BLaER1 (cell line): ENCODE results near the gene EAF1.
"Not testable (repeated sequence)": the region's sequence is repeated elsewhere in the genome, so short reads cannot be mapped to it uniquely, and the experiment has no call there.

Source experiments
- H3K27ac ChIP-seq: shearing (Covaris generic); formaldehyde crosslinking; 2 replicates; pipeline ENCODE4 v1.8.1; 2022
- H3K27me3 ChIP-seq: shearing (Covaris generic); formaldehyde crosslinking; 2 replicates; pipeline ENCODE4 v1.8.1; 2022
- H3K36me3 ChIP-seq: shearing (Covaris generic); formaldehyde crosslinking; 2 replicates; pipeline ENCODE4 v1.8.1; 2022
- H3K4me1 ChIP-seq: shearing (Covaris generic); formaldehyde crosslinking; 2 replicates; pipeline ENCODE4 v1.8.1; 2022
- H3K4me2 ChIP-seq: shearing (Covaris generic); formaldehyde crosslinking; 2 replicates; pipeline ENCODE4 v1.8.1; 2022
- H3K4me3 ChIP-seq: shearing (Covaris generic); formaldehyde crosslinking; 2 replicates; pipeline ENCODE4 v1.8.1; 2022
- H3K9ac ChIP-seq: shearing (Covaris generic); formaldehyde crosslinking; 2 replicates; pipeline ENCODE4 v1.8.1; 2022
- H3K9me3 ChIP-seq: shearing (Covaris generic); formaldehyde crosslinking; 2 replicates; pipeline ENCODE4 v1.8.1; 2022
- H4K20me1 ChIP-seq: shearing (Covaris generic); formaldehyde crosslinking; 2 replicates; pipeline ENCODE4 v1.8.1; 2022
- Cebpa-rat ChIP-seq: shearing (Covaris generic); IDR thresholded peaks from 2 replicates; pipeline ENCODE4 v1.8.1; 2022

EAF1 gene

DNA sequence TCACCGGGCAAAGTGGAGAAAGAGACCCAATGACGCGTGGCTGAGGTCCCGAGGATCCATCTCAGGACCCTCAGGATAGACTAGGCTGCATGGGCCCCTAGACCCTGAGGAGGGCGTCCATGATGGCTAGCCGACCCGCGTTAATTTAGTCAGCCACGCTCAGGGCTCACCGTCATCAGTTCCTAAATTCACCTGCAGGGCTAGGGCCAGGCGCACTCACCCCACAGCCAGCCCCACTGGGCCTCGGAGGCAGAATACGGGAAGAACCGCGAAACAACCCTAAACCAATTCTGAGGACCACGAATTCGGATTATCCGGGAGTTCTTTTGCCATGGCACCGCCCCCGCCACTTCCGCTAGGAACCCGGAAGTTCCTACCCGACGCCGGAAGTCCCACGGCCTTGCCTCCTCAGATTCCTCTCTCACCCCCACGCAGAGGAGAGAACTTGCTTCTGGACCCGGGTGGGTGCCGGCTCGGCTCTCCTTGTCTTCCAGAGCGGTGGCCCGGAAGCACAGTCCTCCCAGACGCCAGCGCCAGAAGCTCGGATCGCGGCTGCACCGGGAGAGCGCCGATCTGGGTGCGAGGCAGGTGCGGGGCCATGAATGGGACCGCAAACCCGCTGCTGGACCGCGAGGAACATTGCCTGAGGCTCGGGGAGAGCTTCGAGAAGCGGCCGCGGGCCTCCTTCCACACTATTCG is at the start of gene EAF1, which contains the start of gene METTL6:
Gene EAF1, plus strand, starts transcription at position 417 of the 699 bp plus-strand sequence. Its CDS starts 182 bp downstream, at position 599.
Gene METTL6, minus strand, starts transcription at position 363 of the 699 bp plus-strand sequence. CDS start 1,033 bp downstream, outside the sequence.
- peaks cover 53% of the 10 kb centered on the region for H3K36me3 ChIP-seq
- peaks cover 45% of the 10 kb centered on the region for H3K4me1 ChIP-seq
- peaks cover 40% of the 10 kb centered on the region for H4K20me1 ChIP-seq
- no peaks in the 10 kb centered on the region for H3K9me3 ChIP-seq
- H3K4me2 ChIP-seq, result peak within 1 kb of the TSS; percentile 95
- peak within 1 kb of the TSS; percentile 95 for H3K9ac ChIP-seq
- peak within 1 kb of the TSS; percentile 93 for H3K4me3 ChIP-seq
- H3K27ac ChIP-seq, result peak within 1 kb of the TSS; percentile 87
- TF ChIP-seq Cebpa-rat, result no peak
- H3K27me3 ChIP-seq, result no peaks in the 10 kb centered on the region

DNA sequence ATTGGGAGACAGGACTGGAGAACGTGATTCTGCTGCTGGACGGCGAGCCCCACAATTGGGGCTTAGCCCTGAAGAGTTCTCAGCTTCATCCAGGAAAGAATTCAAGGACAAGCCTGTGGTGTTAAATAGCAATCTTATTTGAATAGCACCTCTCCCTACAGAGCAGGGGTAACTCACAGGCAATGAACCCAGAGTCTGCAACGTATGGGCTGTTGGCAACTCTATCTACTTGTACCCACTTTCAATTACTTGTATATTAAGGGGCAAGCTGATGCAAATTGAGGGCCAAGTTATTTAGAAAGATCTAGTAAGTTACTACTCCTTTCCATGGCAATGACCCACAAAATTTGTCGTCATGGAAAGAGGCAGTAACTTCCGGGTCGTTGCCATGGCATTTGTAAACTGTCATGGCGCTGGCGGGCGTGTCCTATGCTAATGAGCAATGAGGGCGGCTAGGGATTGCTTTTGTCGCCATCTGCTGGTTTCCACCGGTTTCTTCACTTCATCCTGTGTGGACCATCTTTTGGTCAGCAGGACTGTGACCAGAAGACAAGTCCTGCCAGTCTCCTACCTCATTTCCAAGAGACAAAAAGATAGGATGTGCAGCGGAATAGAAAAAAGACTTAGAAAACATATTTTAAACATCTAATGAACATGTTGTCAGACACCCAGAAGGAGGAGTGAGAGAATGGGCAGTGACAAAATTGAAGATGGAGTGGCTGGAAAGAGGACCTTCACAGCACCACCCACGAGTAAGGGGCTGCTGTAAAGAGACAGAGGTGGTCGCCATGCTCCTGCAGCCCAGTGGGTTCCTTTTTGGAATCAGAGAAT is 49.2 kb upstream of the EAF1 start:
- H3K4me1 ChIP-seq, result no peaks in the 10 kb centered on the region
- no peak overlapping the region for H3K4me3 ChIP-seq
- H3K27me3 ChIP-seq, result no peaks in the 10 kb centered on the region
- no peak overlapping the region; the same call in 1 of the 2 replicates for H3K4me2 ChIP-seq
- no peaks in the 10 kb centered on the region for H4K20me1 ChIP-seq
- no peaks in the 10 kb centered on the region for H3K36me3 ChIP-seq
- no peak overlapping the region for H3K27ac ChIP-seq
- no peak overlapping the region for H3K9ac ChIP-seq
- TF ChIP-seq Cebpa-rat, result no peak
- H3K9me3 ChIP-seq, result no peaks in the 10 kb centered on the region

DNA sequence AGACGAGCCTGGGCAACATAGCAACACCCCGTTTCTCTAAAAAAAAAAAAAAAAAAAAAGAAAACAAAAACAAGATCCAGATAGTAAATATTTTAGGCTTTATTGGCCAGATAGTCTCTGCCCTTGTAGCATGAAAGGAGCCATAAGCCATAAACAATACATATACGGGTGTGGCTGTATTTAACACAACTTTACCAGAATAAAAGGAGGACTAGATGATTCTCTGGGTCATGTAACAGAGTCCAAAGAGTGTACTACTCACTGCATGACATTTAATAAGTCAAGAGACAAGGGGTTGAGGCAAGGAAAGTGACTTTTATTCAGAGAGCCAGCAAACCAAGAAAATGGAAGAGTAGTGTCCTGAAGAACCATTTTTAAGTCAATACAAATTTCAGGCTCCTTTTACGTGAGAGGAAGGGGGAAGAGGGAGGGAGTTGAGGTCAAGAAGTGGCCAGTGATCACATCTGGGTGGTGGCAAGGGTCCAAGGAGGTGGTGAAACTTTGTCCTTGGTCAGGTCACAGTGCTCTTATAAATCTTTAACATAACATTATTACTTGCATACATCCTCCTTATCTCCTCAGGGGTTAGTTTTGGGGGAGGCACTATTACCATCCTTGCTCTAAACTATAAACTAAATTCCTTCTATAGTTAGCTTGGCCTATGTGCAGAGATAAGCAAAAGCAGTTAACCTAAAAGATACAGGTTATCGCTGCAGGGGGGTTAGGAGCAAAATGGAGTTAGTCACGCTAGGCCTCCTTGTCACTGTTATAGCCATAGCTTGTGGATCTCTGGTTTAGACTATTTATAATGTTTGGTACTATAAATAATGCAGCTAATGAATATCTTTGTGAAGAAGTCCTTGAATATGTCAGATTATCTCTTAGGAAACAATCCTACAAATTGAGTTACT is 46.2 kb upstream of the EAF1 start:
- Histone ChIP-seq H3K9me3 (peaks cover 7% of the 10 kb centered on the region), H3K4me2 (no peak overlapping the region), H3K27ac (no peak overlapping the region), H3K4me3 (no peak overlapping the region), H4K20me1 (no peaks in the 10 kb centered on the region), H3K36me3 (no peaks in the 10 kb centered on the region), H3K4me1 (peaks cover 16% of the 10 kb centered on the region), H3K27me3 (no peaks in the 10 kb centered on the region), H3K9ac (no peak overlapping the region)
- no peak for TF ChIP-seq Cebpa-rat

DNA sequence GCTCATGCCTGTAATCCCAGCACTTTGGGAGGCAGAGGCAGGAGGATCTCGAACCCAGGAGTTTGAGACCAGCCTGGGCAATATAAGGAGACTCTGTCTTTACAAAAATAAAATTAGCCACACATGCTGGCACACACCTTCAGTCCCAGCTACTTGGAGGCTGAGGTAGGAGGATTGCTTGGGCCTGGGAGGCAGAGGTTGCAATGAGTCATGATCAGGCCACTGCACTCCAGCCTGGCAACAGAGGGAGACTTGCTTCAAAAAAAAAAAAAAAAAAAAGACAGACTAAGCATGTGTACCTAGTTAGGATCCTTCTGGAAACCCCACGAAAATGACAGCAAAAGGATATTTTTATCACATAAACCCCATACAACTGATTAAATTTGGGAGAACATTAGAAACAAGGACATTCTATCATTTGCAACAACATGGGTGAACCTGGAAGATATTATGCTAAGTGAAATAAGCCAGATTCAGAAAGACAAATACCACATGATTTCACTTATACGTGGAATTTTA is 44.9 kb upstream of the EAF1 start:
- Histone ChIP-seq H3K4me1 (peaks cover 16% of the 10 kb centered on the region), H3K4me3 (no peak overlapping the region), H3K27ac (no peak overlapping the region), H3K27me3 (no peaks in the 10 kb centered on the region), H3K9me3 (peaks cover 15% of the 10 kb centered on the region), H3K4me2 (no peak overlapping the region), H3K9ac (no peak overlapping the region), H3K36me3 (no peaks in the 10 kb centered on the region), H4K20me1 (no peaks in the 10 kb centered on the region)
- TF ChIP-seq Cebpa-rat, result no peak

DNA sequence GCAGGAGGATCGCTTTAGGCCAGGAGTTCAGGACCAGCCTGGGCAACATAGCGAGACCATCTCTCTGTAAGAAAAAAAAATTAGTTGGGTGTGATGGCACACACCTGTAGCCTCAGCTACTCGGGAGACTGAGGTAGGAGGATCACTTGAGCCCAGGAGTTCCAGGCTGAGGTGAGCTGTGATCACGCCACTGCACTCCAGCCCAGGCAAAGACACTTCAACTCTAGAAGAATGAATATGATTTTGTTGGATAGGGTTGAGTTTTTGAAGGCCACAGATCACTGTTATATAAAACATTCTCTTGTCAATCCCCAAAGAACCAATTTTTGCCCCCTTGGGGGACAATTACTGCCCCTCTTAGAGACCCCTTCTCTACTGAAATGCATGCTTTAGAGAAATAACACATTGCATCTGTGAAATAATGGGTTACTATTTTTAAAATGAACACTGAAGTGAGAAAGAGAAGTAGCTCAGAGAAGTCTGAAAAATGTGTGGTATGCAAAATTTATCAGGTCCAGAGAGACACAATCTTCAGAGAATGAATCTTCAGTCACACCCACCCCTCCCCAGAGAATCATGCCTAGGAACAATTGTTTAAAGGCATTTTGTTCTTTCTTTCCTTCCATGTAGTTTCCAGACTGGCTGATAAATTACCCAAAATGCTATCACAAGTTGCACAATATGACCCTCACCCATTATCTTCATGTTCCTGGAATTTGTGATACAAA is 42.7 kb upstream of the EAF1 start:
- Histone ChIP-seq H3K9ac (no peak overlapping the region), H3K4me3 (no peak overlapping the region), H4K20me1 (no peaks in the 10 kb centered on the region), H3K9me3 (peaks cover 15% of the 10 kb centered on the region), H3K4me2 (peak overlapping the region; percentile 59), H3K27ac (no peak overlapping the region), H3K4me1 (peaks cover 16% of the 10 kb centered on the region), H3K36me3 (no peaks in the 10 kb centered on the region), H3K27me3 (no peaks in the 10 kb centered on the region)
- TF ChIP-seq Cebpa-rat, result no peak

DNA sequence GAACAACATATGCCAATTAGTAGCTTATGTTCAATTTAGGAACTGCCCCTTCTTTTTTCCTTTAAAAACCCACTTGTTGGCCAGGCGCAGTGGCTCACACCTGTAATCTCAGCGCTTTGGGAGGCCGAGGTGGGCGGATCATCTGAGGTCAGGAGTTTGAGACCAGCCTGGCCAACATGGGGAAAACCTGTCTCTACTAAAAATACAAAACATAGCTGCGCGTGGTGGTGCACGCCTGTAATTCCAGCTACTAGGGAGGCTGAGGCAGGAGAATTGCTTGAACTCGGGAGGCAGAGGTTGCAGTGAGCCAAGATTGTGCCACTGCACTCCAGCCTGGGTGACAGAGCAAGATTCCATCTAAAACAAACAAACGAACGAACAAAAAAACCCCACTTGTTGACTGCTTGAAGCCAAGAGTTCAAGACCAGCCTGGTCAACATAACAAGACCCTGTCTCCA is 42.1 kb upstream of the EAF1 start:
- peak overlapping the region; percentile 59 for H3K4me2 ChIP-seq
- not testable (repeated sequence) for H3K36me3 ChIP-seq, H3K27me3 ChIP-seq, H3K4me3 ChIP-seq, H4K20me1 ChIP-seq, H3K9ac ChIP-seq, H3K27ac ChIP-seq
- H3K4me1 ChIP-seq, result peaks cover 16% of the 10 kb centered on the region
- H3K9me3 ChIP-seq, result peaks cover 15% of the 10 kb centered on the region

DNA sequence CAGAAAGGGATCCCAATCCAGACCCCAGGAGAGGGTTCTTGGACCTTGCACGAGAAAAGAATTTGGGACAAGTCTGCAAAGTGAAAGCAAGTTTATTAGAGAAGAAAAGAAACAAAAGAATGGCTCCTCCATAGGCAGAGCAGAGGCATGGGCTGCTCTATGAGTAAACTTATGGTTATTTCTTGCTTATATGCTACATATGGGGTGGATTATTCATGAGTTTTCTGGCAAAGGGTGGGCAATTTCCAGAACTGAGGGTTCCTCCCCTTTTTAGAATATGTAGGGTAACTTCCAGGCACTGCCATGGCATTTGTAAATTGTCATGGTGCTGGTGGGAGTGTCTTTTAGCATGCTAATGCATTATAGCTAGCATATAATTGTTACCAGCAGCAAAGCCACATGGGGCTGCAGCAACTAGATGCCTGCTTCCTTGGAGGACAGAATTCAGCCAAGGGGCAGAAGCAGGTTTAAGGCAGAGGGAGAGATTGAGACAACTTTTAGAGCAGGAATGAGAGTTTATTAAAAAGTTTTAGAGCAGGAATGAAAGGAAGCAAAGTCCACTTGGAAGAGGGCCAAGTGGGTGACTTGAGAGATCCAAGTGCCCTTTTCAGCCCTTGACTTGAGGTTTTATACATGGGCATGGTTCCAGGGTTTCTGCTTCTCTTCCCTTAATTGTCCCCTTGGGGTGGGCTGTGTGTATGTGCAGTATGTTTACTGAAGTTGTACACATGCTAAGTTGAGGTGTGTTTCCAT is 41.3 kb upstream of the EAF1 start:
- peaks cover 15% of the 10 kb centered on the region for H3K9me3 ChIP-seq
- H3K36me3 ChIP-seq, result no peaks in the 10 kb centered on the region
- H3K9ac ChIP-seq, result no peak overlapping the region
- H4K20me1 ChIP-seq, result no peaks in the 10 kb centered on the region
- TF ChIP-seq Cebpa-rat, result no peak
- no peak overlapping the region for H3K27ac ChIP-seq
- no peak overlapping the region for H3K4me3 ChIP-seq
- peaks cover 16% of the 10 kb centered on the region for H3K4me1 ChIP-seq
- no peak overlapping the region; the same call in 1 of the 2 replicates for H3K4me2 ChIP-seq
- H3K27me3 ChIP-seq, result no peaks in the 10 kb centered on the region

DNA sequence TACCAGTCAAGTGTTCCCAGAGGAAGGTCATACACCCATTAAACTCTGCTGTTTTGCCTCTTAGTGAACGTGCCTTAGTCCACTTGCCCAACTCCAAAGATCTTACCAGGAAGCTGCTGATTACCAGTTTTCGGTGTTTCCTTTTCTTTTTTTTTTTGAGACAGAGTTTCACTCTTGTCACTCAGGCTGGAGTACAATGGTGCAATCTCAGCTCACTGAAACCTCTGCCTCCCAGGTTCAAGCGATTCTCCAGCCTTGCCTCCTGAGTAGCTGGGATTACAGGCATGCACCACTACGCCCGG is 40.8 kb upstream of the EAF1 start:
- H3K4me3 ChIP-seq, H3K27ac ChIP-seq, H3K4me2 ChIP-seq, H3K9ac ChIP-seq, H3K36me3 ChIP-seq, H3K27me3 ChIP-seq, H4K20me1 ChIP-seq: not testable (repeated sequence)
- Histone ChIP-seq H3K4me1 (peaks cover 16% of the 10 kb centered on the region), H3K9me3 (peaks cover 15% of the 10 kb centered on the region)
